Glomerular endothelial cell (primary cell): ENCODE results near the gene GPS1. TPM values are rescaled to one million over a fixed set of nuclear protein-coding genes. Genes with fewer than 3 reads are reported as not detected.

Source experiments
- DNase-seq: peaks from one replicate; pipeline ENCODE4 v3.0.0-alpha.2; 2011; ENCODE audit warnings: low read depth, low spot score; ENCODE audit errors: extremely low read depth
- total RNA-seq: library from RNA; depleted of rRNA; stranded (reverse); fragments of >200 nt; gene quantifications from 2 replicates; pipeline ENCODE4 v1.2.3, GENCODE V29; 2015

Gene GPS1
- total RNA-seq, 1 donor from 2014 or later: 139 TPM

- no peak for DNase-seq
These were observed 35.5 kb downstream of the GPS1 start for GRCh38 chr17:82086941-82087906.

- no peak for DNase-seq
These were observed 36.5 kb downstream of the GPS1 start for GRCh38 chr17:82087961-82088837.

- DNase-seq: no peak
These were observed 37.4 kb downstream of the GPS1 start for GRCh38 chr17:82088838-82089722.

GRCh38 chr17:82089723-82090548 is 38.2 kb downstream of the GPS1 start:
- DNase-seq: no peak

GRCh38 chr17:82090549-82091263 is 39.0 kb downstream of the GPS1 start:
- DNase-seq: no peak

GRCh38 chr17:82091264-82092066 is 39.8 kb downstream of the GPS1 start:
- no peak for DNase-seq

- DNase-seq: no peak
These were observed 40.4 kb downstream of the GPS1 start for GRCh38 chr17:82092094-82092586.

- no peak for DNase-seq
These were observed 40.9 kb downstream of the GPS1 start for GRCh38 chr17:82092628-82092994.

- no peak for DNase-seq
These were observed 41.5 kb downstream of the GPS1 start for GRCh38 chr17:82092995-82093751.

- DNase-seq: no peak
These were observed 43.5 kb downstream of the GPS1 start for GRCh38 chr17:82094931-82095776.

GRCh38 chr17:82095777-82096708 is 44.3 kb downstream of the GPS1 start:
- DNase-seq: no peak

GRCh38 chr17:82096709-82097183 is 45.0 kb downstream of the GPS1 start:
- DNase-seq: no peak

- no peak for DNase-seq
These were observed 45.7 kb downstream of the GPS1 start for GRCh38 chr17:82097184-82097918.

GRCh38 chr17:82097919-82098168 is 46.1 kb downstream of the GPS1 start:
- no peak for DNase-seq
